Retina (tissue), 1 donor: Measurements from ENCODE around the gene SATB2.

Experiments used
- DNase-seq: peaks from one replicate; pipeline ENCODE4 v3.0.0-alpha.2; 2016

The SATB2 gene

DNA sequence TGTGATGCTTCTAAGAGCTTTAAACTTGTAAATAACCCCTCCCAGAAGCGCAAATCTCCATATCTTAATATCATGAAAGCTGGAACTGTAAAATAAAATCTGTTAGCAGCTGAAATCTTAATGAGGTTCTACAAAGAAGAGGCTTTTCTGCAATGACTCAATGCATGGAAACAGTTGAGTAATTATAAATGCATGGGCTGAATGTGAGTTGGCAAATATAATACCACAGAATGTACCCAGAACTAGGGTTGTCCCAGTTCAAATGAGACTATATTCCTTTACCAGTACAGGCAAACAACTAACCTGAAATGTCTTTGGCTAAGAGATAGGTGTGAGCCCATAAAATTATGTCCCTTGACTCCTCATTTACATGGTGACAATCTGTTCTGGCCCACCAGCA, 52.9 kb downstream of the SATB2 start:
- no peak for DNase-seq

DNA sequence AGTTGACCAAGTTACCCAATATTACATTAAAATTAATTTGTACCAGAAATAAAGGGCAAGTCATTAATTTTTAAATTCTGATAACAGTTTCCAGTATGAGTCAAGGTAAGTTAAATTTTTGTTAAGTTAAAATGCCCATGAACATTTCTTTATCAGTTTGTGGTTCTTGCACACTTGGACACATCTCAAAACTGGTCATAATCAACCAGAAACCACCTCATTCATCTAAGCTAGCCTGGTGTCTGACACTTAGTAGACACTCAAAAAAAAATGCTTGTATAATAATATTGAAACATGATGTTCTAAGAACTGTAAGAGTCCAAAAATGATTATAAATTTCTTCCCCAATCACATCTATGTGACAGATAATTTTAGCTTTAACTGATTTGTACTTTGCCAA, 62.4 kb downstream of the SATB2 start:
- no peak for DNase-seq

DNA sequence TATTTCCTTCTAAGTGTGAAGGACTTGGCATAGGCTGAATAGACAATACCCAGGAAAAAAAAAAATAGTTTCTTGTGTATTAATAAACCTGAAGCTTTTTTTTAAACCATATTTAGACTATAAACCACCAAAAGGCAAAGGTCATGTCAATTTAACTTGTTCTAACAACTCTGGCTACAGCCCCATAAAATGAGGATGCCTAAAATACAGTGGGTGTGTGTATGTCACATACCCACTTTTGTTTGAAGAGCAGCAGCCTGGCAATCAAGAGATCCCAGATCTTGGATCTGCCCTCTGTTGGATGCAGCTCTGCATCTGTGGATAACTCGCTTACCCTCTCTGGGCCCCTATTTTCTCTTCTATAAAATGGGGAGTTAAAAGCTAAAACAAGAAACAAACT, 65.4 kb downstream of the SATB2 start:
- DNase-seq, result no peak

DNA sequence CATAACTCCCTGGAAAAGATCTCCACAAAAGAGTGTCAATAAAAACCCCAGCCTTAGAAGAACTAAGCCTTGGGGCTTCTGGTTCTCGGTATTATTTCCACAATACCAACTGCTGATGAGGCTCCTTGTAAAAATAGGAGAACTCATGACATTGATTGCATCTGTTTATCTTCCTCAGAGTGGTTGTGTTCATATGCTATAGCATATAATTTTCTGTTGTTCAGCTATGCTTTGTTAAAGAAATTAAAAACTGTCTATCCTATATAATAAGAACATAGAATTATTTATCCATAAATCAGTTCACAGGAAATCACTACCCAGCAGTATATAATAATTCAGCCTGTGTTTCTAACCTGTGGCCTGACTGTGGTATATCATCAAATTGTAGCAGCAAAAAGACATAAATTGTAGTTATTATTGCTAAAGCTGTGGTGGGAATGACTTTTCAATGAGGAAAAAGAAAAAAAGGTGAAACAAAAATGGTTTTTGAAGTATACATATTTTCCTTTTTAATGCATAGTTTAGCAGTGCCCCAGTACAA, 68.9 kb downstream of the SATB2 start:
- DNase-seq, result no peak

DNA sequence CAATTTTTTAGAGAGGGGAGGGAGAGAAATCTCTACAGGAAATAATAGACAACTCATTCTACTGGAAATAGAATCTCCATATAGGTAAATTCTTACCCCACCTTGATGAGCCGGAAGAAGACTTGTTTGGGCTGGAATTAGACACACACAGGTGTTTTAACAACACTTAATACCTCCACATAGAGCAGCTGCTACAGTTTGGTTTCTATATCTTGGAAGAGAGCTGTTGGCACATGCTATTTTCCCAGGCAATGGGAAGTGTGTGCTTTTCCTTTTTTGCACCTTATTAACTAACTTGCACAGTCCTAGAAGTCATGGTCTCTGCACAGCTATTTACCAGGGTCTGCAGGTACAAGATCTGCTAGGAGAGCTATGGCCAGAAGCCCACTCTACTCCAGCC, 73.7 kb downstream of the SATB2 start:
- no peak for DNase-seq

DNA sequence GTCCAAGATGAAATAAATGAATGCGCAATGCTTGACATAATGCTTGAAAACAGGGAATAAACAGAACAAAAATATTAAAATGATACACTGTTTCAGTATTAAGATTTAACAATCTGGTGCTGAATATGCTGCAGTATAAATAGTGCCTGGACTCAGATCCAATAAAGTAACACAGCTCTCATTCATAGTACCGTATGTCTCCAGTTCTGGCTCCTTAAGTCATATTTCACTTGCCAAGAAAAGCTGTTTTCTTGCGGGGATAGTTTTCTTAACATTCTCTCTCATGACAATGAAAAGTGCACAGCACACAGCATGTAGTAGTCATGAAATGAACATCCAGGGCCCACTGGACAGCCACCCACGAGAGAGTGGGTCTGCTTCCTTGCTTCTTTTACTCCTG, 74.7 kb downstream of the SATB2 start:
- no peak for DNase-seq

DNA sequence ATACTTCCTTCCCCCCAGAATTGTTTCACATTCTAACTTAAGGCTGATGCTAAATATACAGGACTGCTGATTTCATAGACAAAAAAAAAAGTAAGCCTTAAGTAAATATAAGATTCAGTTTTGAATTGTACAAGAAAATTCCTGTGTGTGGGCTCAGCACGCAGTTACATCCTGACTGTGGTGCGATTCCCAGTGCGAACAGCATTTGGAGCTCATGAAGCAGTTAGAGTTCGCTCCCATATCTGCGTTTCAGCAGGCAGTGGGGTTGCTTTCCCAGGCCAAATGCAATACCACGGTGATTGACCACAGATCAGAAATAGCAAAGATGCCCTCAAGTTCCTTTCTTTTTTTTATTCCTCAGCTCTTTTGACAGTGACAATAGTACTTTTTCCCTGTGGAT, 75.6 kb downstream of the SATB2 start:
- DNase-seq, result no peak

DNA sequence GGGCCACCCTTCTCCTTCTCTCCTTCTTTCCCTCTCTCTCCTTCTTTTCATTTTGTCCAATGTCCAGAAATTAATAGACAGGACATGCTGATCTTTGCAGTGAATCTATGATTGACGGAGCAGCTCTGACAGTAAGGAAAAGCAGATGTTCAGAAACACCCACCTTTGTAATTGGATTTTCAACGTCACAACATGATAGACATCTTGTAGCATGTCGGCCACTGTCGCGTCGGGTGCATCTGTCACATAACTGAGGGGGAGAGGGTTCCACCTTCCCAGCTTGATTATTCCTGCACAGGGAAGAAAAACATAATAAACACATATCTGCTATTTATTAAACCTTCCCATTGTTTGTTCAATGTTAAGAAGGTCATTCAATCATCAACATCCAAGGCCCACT, 76.2 kb downstream of the SATB2 start:
- DNase-seq, result no peak

DNA sequence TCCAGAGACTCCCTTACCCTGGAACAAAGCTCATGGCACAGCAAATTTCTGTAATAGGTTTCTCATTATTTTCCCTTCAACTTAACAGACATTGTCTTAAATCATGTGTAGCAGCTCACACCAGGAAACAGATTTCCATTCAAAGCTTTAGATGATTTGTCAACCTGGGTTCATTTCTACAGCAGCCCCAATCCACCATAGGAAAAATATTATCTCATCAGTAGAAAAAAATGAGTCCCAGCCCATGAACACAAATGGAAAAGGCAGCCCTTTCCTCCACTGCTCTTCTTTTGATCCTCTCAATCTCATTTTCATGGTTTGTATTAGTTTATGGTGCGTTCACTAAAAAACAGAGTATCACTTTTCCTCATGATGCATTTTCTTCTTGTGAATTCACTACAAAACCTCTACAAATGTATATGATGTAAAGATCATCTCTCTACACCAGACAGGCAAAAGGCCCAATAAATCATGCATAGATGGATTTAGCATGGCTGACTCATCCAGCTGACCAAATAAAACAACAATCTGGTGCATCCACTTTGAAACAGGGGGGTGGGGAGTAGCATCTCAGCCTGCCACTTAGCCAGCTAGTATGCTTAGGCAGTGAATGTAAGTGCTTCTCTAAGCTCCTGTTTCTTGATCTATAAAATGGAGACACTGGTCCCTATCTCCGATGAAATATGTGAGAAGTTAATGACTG, 78.6 kb downstream of the SATB2 start:
- DNase-seq, result no peak

DNA sequence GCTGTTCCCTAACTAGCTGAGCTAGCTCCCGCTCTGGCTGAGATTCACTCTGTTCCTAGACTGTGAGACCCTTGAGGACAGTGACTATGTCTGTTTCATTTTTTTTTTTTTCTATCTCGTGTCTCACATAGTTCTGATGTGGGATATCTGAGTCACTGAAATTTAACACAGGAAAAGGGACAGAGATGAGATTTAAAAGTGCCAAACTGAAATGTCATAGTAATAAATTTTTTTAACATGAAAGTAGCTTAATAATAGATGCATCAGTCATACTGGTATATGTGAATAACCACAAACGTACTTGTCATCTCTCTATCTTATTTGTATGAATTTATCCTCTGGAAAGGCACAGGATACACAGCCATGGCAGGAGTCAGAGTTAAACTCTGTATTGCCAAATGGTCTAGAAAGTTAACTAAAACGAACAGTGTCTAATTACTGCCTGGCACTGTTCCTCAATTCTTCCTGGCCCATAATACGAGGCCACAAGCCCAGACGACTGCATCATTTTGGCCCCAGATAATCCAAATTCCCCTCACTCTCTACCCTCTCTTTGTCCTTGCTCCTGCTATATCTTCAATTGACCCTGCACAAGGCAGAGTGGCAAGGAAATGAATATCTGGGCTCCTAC, 87.5 kb downstream of the SATB2 start:
- DNase-seq, result no peak

DNA sequence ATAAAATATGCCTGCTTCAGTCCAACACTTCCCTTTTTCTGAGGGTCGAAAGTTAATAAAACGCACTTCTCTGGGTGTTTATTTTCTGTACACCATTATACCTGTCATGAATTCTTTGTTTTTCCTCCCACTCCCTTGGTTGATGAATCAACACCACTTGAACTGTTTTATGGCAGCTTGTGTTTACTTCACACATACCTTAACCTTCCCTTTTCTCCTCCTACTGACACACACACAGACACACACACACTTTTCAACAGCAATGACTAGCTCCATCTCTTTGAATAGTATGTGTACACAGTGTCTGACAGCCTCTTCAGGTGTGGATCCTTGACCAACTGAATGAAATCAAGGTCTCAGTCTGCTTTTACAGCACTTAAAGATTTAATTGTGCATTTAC, 91.3 kb downstream of the SATB2 start:
- no peak for DNase-seq

DNA sequence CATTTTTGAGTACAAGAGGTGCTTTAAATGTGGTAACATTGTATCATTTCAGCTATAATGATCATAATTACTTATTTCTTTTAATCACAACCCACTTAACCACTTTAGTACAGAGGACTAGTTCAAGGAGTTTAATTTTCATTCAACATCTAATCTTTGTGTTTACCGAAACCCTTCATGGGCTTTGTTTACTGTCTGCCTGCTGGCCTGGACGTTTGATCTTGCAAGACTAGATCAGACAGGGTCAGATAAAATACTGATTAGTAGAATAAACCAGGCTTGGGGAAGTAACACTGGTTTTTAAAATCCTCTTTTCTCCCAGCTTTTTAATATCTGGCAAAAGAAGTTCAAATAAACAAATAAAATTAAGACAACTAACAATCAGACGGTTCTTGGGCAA, 93.6 kb downstream of the SATB2 start:
- DNase-seq, result no peak

DNA sequence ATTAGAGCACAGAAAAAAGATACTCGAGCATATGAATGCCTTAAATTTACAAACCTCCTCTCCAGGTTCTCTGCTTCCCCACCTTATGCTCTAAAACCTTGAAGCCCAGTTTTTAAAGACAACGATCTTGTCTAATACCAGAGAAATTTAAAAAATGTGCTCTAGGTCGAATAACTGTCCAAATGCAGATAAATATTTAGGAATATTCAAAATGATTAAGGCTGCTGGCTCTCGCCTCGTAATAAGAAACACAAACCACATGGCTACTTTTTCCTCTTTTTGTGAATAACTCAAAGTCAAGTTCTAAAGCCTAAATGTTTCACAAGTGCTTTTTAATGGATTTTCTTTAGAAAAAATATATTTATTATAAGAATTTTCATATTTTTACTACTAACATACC, 101.3 kb downstream of the SATB2 start:
- DNase-seq, result no peak

DNA sequence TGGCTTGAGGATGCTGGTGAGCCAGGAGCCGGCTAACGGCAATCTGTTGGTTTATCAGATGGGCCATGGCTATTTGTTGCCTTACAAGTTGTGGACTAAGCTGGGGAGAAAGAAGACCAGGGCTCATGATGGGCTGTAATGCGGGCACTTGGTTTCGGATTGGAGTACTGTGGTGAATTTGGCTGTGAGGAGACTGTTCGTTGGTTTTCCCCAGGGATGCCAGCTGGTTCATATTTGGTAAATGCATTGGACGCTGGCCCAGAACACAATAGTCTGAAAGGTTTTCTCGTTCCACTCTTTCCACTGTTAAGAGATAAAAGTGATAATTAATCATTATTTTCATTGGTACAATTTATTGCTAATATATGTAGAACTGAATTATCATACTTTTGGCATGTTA, 108.9 kb downstream of the SATB2 start:
- no peak for DNase-seq

DNA sequence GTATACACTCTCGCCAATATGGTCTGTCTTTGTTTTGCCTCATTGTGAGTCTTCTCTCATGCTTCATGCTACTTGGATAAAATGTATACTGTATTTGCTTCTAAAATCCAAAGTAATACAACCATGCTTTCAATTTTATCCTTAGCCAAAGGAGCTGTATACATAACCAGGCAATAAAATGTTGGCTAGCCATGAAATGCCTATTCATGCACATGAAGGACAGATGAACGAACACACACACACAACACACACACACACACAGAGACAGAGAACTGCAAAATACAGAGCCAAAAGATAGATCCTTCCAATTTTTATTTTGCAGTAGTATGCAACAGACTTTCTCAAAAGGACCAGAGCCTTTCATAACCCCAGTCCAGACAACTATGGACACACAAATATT, 113.7 kb downstream of the SATB2 start:
- DNase-seq, result no peak

DNA sequence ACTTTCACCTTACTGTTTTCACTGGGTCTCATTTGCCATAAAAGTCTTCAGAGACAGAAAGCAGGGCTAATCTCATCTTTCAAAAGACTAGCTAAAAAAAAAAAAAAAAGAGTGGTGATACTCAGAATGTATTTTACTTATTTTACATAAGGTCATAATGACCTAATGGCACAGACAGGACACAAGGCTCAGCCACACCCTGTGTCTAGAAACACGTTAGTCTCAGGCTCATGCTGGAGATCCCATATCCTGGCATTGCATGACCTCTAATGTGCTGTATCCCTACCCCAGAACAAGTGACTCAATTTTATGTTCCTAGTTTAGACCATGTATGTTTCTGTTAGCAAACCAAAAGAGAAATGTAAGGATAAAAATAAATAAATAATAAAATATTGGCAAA, 115.4 kb downstream of the SATB2 start:
- DNase-seq, result no peak

DNA sequence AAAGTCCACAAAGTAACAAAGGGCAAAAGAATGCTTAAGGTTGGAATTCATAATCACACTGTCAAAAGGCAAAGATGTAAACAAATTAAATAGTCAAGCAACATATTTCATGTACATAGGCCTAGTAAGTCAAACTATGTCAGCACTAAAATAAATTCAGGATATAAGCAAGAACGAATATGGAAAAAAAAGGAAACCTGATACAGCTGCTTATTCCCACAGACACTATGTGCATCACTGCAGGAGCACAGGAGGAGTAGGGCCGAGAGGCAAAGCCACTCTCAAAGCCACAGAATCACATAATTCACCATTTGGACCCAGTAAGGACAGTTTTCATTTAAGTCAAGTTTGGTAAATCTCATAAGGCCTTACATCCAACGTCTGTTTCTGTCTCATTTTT, 116.6 kb downstream of the SATB2 start:
- DNase-seq, result no peak

DNA sequence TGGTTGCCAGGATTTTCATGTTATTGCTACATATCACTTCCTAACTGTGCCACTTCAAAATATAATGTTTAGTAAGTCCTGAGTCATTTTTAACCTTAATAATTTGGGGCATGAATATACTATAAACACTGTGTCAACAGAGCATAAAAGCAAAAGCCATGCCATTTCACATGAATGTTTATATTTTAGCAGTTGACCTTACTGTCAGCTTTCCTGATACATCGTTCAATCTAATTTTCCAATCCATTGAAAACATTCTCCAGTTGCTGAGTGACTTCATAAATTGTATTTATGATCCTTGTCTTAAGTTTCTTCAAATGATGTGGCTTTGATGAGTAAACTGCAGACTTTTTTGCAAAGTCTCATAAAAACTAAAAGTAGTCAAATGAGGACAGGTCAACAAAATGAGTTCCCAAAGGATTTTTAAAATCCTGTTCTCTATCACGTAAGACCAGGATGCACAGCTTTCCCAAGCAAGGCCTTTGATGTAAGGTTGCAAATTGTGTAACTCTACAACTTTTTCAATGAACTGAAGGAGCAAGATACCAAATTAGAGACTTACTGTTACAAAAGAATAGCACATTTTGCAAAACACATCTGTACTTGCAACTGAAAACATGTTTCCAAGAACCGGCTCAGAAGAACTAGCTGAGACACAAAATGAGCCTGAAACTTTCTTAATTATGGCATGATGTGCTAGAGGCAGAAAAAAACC, 117.7 kb downstream of the SATB2 start:
- DNase-seq, result no peak

DNA sequence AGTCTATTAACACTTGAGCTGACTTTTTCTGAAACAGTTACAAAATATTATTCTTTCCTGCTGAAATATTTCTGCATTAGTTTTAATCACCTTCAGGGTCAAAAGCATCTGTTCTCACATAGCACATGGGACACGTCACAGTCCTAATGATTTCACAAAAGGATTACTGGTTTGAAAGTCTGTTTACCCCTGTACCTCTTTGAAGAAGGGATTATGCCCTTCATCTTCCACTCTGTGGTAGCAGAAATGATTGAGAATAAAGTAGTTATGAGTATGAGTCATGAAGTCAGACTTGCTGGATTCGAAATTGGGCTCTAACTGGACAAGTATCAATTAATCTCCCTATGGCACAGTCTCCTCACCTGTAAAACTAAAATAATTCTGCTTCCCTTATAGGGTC, 121.2 kb downstream of the SATB2 start:
- DNase-seq, result no peak

DNA sequence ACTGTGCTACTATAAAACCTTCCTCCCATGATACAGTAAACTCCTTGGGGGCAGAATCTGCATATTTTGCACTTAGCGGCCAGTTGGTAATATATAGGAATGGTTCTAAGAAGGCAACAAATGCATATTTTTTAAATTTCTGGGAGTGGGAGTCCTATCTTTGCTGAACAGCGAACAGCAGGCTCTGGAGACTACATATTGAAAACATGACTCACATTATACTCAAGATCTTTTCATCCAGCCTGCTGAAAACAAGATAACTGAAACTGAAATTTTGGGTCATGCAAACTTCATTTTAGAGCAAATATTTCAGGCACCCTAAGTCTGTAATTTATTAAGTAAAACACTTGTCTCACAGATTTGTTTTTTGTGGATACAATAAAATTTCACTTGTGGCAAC, 122.2 kb downstream of the SATB2 start:
- no peak for DNase-seq

DNA sequence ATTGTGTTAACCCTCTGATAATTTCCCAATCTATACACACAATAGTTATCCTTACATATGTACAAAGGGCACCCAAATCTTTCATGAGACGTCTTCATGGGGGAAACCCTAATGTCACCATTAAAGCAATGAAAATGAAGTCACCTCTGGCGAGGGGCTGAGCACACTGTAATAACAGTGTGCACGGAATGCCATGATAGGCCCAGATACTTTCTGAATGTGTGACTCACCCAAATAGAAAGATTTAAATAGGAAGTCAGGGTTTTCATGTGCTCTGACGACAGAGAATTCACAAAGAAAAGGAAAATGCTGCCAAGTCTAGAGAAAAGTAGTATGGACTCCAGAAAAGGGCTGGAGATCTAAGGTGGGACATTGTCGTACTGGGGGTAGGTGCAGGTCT, 128.3 kb downstream of the SATB2 start:
- no peak for DNase-seq

DNA sequence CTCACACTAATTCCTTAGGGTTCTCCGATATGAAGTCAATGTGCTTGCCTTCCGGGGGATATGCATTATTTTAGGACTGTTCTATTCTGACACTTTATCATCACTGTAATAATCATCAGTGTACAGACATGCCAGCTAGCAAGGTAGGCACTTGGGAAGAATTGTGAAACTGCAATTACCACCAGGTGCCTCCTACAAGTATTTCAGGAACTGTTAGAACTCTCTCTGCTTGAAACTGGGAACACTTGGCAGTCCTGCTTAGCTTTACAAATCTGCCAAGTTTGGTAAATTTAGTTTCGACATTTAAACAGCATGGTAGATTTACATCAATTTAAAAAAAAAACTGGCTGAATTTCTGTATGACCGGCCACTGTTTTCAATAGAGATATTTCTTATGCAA, 128.7 kb downstream of the SATB2 start:
- no peak for DNase-seq

DNA sequence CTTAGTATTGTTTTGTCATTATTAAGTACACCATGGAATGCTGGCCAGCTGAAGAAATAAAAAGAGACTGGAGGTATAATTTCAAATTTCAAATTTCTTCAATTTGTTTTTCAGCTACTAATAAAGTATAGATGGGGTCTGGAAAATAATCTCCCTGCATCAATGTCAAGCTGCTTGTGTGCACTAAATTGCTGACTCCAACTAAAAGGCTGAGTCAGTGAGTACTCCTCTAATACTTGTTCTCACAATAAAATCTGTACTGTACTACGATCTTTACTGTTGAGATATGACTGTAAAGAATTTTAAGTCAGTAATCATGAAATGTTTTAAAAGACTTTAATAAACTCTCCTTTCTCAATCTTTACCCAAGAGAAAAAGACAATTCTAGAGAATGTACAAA, 131.9 kb downstream of the SATB2 start:
- DNase-seq, result no peak

DNA sequence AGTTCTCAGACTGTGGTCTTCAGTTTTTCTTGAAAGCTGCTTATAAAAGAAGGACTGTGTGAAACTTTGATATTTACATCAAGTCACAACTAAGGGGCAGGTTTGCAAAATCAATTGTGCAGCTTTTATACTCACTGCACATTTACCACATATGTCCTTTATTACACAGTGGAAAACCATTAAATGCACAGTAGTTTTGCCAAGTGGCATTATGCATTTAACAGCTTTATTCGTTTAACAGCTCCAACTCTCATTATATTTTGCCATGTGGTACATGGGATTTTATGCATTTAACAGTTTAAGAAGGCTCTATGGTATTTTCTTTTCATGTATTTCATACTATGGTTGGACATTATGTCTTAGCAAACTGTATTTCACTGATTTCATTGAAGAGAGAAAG, 135.6 kb downstream of the SATB2 start:
- DNase-seq, result no peak
